ENCODE data around the gene THEM5.

THEM5 gene

GRCh38 chr1:151828921-151829320 is 24.6 kb downstream of the THEM5 start:
- no peak for TF ChIP-seq ZNF274 (IDR thresholded peaks at IDR 0.05; ENCODE audit: low read depth, low read length)
- no peak overlapping the region for H3K4me3 ChIP-seq (ENCODE audit: low read length)

- TF ChIP-seq ZNF274 (IDR thresholded peaks at IDR 0.05; ENCODE audit: low read depth, low read length), result no peak
- H3K4me3 ChIP-seq (ENCODE audit: low read length), result no peak overlapping the region
Observed at GRCh38 chr1:151827853-151828252, 25.7 kb downstream of the THEM5 start.

DNA sequence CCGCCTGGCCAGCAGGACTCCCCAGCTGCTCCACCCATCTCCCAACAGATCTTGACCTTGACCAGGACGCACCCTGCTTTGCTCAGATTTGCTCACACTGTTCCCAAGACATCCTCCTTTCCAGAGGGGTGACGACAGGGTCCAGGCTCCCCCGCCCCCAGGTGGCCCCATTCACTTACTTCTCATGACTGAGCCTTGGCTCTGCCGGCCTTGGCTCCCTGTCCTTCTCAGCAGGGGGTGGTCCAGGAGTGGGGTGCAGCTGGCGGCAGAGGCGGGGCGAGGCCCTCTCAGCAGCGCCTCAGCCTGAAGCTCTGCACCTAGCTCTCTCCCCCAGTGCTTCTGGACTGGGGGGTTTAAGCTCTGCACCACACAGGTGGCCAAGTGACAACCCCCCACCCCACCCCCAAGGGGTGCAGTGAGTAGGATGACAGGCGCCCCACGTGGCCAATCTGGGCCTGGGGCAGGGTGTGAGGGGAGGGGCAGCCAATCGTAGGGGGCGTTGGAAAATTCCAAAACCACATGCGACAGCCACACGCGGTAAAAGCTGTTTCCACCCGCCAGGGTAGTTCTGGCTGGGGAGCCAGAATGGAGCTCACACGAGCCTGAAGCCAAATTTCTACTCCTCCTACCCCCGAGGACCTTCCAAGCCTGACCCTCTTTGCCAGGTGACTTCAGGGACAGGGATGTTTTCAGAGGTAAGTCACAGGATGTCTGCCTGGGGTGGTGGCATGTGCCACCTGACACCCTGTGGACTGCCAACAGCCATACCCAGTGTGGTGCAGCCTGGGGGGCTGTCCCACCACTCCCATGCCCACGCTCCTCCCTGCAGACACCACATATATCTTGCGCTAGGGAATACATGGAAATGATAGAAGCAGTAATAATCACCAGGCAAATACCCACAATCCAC is 27.5 kb downstream of the THEM5 start:
- H3K4me3 ChIP-seq (ENCODE audit: low read length), result no peak overlapping the region

GRCh38 chr1:151825204-151825603 is 28.3 kb downstream of the THEM5 start:
- no peak overlapping the region for H3K4me3 ChIP-seq (ENCODE audit: low read length)
- TF ChIP-seq ZNF274 (IDR thresholded peaks at IDR 0.05; ENCODE audit: low read depth, low read length), result no peak

More for the DNA sequence above, 27.5 kb downstream of the THEM5 start:
- no peak for TF ChIP-seq ZNF274 (IDR thresholded peaks at IDR 0.05; ENCODE audit: low read depth, low read length)

DNA sequence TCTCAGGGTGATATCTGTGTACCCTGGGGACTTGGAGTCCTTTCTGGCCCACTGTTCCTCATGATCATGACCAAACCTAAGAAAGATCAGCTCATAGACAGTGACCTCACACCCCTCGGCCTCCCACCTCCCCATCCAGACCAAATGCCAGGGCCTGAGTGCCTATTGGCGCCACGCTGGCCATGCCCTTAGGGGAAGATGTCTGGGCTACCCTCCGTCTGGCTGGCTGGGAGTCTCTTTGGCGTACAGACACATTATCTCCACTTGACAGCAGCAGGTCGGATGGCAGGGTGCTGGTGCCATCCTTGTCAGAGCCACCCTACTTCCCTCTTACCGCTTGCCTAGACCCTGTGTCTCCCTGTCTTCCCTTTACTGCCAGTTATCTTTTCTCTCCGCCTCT is 30.3 kb downstream of the THEM5 start:
- no peak overlapping the region for H3K4me3 ChIP-seq (ENCODE audit: low read length)
- no peak for TF ChIP-seq ZNF274 (IDR thresholded peaks at IDR 0.05; ENCODE audit: low read depth, low read length)

GRCh38 chr1:151822404-151822803 is 31.1 kb downstream of the THEM5 start:
- TF ChIP-seq ZNF274 (IDR thresholded peaks at IDR 0.05; ENCODE audit: low read depth, low read length), result no peak
- H3K4me3 ChIP-seq (ENCODE audit: low read length), result no peak overlapping the region

- H3K4me3 ChIP-seq (ENCODE audit: low read length), result no peak overlapping the region
- TF ChIP-seq ZNF274 (IDR thresholded peaks at IDR 0.05; ENCODE audit: low read depth, low read length), result no peak
Observed at GRCh38 chr1:151820940-151821339, 32.6 kb downstream of the THEM5 start.

DNA sequence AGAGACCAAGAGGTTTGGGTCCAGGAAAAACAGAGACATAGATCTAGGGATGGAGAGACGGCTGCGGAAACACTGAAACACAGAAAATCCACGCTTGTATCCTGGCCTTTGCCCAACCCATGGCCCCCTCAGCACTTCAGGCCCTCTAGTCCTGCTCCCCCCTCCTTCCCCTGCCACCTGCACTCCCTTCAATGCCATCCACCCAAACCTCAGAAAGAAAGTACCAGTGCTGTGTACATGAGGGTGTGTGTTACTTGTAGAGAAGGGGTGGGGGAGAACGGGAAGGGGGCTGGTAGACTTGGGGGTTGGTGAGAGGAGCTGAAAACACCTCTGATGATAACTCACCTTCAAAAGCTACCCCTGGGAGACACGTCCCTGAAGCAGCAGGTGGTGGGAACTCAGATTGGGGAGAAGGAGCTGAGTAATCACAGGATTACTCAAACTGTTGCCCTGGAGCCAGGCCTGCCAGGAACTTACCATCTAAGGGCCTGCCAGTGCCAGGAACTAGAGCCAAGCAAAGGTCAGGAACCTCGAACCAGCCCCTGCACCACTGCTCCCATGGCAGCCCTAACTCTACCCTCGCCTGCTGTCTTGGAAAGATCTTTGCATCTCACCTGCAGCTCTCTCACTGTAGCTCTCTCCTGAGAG is 33.4 kb downstream of the THEM5 start:
- no peak for TF ChIP-seq ZNF274 (IDR thresholded peaks at IDR 0.05; ENCODE audit: low read depth, low read length)
- no peak overlapping the region for H3K4me3 ChIP-seq (ENCODE audit: low read length)

DNA sequence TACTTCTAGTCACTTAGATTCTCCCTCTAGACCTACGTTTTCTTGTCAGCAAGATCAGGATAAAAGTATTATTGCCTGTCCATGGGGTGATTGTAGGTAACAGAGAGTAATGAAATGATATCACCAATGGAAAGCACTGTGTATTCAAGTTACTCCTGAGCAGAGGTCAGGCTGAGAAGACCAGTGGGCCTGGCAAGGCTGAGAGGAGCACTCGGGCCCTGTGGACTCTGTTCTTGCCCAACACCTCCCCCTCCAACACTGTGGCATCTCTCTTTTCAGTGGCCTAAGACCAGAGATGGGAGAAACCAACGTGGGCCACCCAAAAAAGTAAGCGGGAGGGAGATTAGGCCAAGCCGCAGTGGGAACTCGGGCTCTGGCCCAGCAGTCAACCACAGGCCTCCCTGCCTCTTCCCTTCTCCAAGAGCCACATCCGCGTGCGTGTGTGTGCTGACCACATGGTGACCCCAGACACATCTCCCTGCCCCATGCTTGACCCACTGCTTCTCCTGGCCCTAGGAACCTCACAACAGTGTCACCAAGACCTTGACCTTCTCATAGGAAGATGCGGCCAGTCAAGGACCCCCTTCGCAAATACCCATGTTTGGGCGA is 34.2 kb downstream of the THEM5 start:
- H3K4me3 ChIP-seq (ENCODE audit: low read length), result no peak overlapping the region
- no peak for TF ChIP-seq ZNF274 (IDR thresholded peaks at IDR 0.05; ENCODE audit: low read depth, low read length)

GRCh38 chr1:151817353-151817730 is 36.2 kb downstream of the THEM5 start:
- TF ChIP-seq ZNF274 (IDR thresholded peaks at IDR 0.05; ENCODE audit: low read depth, low read length), result no peak
- H3K4me3 ChIP-seq (ENCODE audit: low read length), result no peak overlapping the region

DNA sequence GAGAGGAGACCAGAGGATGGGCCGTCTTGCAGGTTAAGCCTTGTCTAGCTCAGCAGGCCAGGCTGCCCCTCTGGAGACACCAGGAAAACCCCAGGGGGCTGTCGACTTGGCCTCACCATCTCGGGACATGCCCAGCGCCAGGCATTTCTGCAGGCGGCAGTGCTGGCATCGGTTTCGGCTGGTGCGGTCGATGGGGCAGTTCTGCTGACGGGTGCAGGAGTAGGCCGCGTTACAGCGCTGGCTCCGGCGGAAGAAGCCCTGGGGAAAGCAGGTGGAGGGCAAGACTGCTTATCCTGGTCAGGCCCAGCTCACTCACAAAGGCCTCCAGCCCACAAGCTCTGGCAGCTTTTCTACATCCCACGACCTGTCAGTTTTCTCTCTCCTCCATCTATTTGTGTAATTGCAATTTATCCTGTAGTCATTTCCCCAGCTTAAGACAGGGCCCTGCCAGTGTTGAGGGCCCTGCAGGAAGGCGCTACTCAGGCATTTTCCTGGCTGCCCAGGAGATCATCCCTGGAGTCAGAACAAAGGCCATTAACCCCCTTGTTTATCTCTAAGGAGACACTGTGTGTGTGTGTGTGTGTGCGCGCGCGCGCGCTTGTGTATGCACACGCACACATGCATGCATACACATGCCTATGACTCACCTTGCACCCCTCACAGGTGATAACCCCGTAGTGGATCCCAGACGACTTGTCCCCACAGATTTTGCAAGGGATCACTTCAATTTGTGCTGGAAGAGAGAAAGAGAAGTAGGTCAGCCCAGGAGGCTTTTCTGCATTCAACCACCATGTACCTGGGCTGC is 36.8 kb downstream of the THEM5 start:
- H3K4me3 ChIP-seq (ENCODE audit: low read length), result no peak overlapping the region
- TF ChIP-seq ZNF274 (IDR thresholded peaks at IDR 0.05; ENCODE audit: low read depth, low read length), result no peak

- no peak overlapping the region for H3K4me3 ChIP-seq (ENCODE audit: low read length)
- TF ChIP-seq ZNF274 (IDR thresholded peaks at IDR 0.05; ENCODE audit: low read depth, low read length), result no peak
Observed at GRCh38 chr1:151815716-151816327, 37.7 kb downstream of the THEM5 start.

DNA sequence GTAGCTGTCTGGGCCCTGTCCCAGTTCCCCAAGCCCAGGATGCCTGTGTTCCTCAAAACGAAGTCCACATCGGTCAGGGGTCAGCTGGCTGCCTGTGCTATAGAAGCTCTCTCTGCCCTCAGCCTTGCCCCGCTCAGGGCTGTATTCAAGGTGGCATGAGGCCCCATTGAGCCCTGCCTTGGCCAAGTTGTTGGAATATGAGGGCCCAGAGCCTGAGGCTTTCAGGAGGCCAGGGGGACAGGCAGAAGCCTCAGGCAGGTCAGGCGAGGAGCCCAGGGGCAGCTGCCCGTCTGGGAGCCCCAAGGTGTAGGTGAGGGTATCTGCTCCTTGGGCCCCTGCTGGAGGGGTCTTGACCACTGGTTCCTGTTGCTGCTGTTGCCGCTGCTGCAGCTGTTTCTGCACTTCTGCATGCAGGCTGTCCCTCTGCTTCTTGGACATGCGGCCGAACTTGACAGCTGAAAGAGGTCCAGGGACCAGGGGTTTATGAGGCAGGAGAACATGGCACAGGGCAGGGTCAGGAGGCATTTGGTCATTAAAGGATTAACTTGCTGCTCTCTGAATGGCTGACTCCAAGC is 38.5 kb downstream of the THEM5 start:
- no peak for TF ChIP-seq ZNF274 (IDR thresholded peaks at IDR 0.05; ENCODE audit: low read depth, low read length)
- H3K4me3 ChIP-seq (ENCODE audit: low read length), result no peak overlapping the region

Data from GM08714 (cell line).